ENCODE measurements around the gene LPIN2.

DNA sequence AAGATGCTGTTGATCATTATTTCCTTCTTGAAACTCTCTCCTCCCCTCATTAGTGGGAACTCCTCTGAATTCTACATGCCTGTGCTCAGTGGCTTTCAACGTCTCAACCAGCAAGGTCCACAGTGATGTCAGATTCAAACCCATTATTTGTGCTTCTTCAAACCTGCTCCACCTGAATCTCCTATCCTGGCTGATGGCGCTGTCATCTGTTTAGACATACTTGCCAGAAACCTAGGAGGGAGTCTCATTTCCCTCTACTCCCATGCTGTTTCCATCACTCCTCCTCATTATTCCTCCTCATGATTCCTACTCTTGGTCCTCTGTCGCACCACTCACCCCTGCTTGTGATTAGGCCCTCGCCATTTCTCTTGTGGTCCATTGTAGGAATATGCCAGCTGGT lies 2.9 kb upstream of the LPIN2 start:
- TF ChIP-seq, protein P1, sequence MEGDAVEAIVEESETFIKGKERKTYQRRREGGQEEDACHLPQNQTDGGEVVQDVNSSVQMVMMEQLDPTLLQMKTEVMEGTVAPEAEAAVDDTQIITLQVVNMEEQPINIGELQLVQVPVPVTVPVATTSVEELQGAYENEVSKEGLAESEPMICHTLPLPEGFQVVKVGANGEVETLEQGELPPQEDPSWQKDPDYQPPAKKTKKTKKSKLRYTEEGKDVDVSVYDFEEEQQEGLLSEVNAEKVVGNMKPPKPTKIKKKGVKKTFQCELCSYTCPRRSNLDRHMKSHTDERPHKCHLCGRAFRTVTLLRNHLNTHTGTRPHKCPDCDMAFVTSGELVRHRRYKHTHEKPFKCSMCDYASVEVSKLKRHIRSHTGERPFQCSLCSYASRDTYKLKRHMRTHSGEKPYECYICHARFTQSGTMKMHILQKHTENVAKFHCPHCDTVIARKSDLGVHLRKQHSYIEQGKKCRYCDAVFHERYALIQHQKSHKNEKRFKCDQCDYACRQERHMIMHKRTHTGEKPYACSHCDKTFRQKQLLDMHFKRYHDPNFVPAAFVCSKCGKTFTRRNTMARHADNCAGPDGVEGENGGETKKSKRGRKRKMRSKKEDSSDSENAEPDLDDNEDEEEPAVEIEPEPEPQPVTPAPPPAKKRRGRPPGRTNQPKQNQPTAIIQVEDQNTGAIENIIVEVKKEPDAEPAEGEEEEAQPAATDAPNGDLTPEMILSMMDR (IDR thresholded peaks at IDR 0.05) = no peak
- no peak for TF ChIP-seq POLR2A (IDR thresholded peaks at IDR 0.05)

All from thyroid gland (tissue), 4 donors.